HCT116 (cell line): ENCODE data around the gene RBL1.

Experiments used
- ATF3 ChIP-seq: IDR thresholded peaks from 2 replicates; pipeline ENCODE4 v1.6.1; 2012
- CTCF ChIP-seq, 3 experiments: fragments of 200-600 bp in 1 of 3; sonication (generic) in 1 of 3; IDR thresholded peaks in 2 of 3; conservative IDR thresholded peaks in 1 of 3; 2 replicates each; pipeline ENCODE4 v1.5.1; 2012 to 2017; ENCODE audit warnings: low read depth in 2 of 3, low read length in 2 of 3, antibody characterized with exemption in 1 of 3, borderline replicate concordance in 1 of 3, control low read depth in 1 of 3, mild to moderate bottlenecking in 1 of 3, mixed read lengths in 1 of 3, mixed run types in 1 of 3, moderate library complexity in 1 of 3; ENCODE audit not compliant: insufficient read depth in 1 of 3
- ELF1 ChIP-seq: IDR thresholded peaks from 2 replicates; pipeline ENCODE4 v1.6.1; 2012; ENCODE audit warnings: low read depth, borderline replicate concordance
- EZH2 ChIP-seq: fragments of 200-600 bp; sonication (generic); IDR thresholded peaks from 2 replicates; pipeline ENCODE4 v1.6.1; 2017; ENCODE audit warnings: antibody characterized with exemption, mixed run types
- JUND ChIP-seq: IDR thresholded peaks from 2 replicates; pipeline ENCODE4 v1.6.1; 2012
- MAX ChIP-seq: IDR thresholded peaks from 2 replicates; pipeline ENCODE4 v1.6.1; 2012
- POLR2A ChIP-seq: IDR thresholded peaks from 2 replicates; pipeline ENCODE4 v1.7.0; 2011; ENCODE audit warnings: borderline replicate concordance; ENCODE audit not compliant: insufficient read depth, insufficient read length; ENCODE audit errors: extremely low read depth
- POLR2AphosphoS5 ChIP-seq: IDR thresholded peaks from 2 replicates; pipeline ENCODE4 v1.6.1; 2011; ENCODE audit warnings: mild to moderate bottlenecking, low read depth, low read length, moderate library complexity
- RAD21 ChIP-seq: IDR thresholded peaks from 2 replicates; pipeline ENCODE4 v1.6.1; 2012; ENCODE audit warnings: low read depth, mild to moderate bottlenecking
- SIN3A ChIP-seq: IDR thresholded peaks from 2 replicates; pipeline ENCODE4 v1.6.1; 2012; ENCODE audit warnings: low read depth
- SRF ChIP-seq: IDR thresholded peaks from 2 replicates; pipeline ENCODE4 v1.6.1; 2012; ENCODE audit warnings: low read depth
- TCF7L2 ChIP-seq: IDR thresholded peaks from 2 replicates; pipeline ENCODE4 v1.7.0; 2011; ENCODE audit warnings: borderline replicate concordance, inconsistent platforms; ENCODE audit not compliant: insufficient read depth, insufficient read length; ENCODE audit errors: extremely low read depth
- ZNF274 ChIP-seq: fragments of 200-500 bp; sonication (Bioruptor generic); IDR thresholded peaks from 2 replicates; pipeline ENCODE4 v1.6.1; 2014; ENCODE audit warnings: mild to moderate bottlenecking, low read depth, low read length, inconsistent platforms
- TF ChIP-seq, protein P1 (sequence below): IDR thresholded peaks from 2 replicates; pipeline ENCODE4 v1.6.1; 2012; ENCODE audit warnings: low read depth

GRCh38 chr20:36957875-36958667 is 137.7 kb downstream of the RBL1 start:
- TF ChIP-seq EZH2 = no peak
- TF ChIP-seq CTCF (IDR thresholded peaks at IDR 0.05 in 2 of 3, conservative IDR thresholded peaks at IDR 0.05 in 1 of 3; ENCODE audit: borderline replicate concordance in 1 of 3, insufficient read depth in 1 of 3, low read depth in 2 of 3, low read length in 2 of 3) = no peak
- TF ChIP-seq ELF1 = no peak
- TF ChIP-seq RAD21 = no peak
- TF ChIP-seq POLR2AphosphoS5 = no peak
- no peak for TF ChIP-seq POLR2A
- no peak for TF ChIP-seq ZNF274
- TF ChIP-seq JUND = no peak
- no peak for TF ChIP-seq SRF
- TF ChIP-seq MAX = no peak
- TF ChIP-seq ATF3 = no peak
- TF ChIP-seq, protein P1, sequence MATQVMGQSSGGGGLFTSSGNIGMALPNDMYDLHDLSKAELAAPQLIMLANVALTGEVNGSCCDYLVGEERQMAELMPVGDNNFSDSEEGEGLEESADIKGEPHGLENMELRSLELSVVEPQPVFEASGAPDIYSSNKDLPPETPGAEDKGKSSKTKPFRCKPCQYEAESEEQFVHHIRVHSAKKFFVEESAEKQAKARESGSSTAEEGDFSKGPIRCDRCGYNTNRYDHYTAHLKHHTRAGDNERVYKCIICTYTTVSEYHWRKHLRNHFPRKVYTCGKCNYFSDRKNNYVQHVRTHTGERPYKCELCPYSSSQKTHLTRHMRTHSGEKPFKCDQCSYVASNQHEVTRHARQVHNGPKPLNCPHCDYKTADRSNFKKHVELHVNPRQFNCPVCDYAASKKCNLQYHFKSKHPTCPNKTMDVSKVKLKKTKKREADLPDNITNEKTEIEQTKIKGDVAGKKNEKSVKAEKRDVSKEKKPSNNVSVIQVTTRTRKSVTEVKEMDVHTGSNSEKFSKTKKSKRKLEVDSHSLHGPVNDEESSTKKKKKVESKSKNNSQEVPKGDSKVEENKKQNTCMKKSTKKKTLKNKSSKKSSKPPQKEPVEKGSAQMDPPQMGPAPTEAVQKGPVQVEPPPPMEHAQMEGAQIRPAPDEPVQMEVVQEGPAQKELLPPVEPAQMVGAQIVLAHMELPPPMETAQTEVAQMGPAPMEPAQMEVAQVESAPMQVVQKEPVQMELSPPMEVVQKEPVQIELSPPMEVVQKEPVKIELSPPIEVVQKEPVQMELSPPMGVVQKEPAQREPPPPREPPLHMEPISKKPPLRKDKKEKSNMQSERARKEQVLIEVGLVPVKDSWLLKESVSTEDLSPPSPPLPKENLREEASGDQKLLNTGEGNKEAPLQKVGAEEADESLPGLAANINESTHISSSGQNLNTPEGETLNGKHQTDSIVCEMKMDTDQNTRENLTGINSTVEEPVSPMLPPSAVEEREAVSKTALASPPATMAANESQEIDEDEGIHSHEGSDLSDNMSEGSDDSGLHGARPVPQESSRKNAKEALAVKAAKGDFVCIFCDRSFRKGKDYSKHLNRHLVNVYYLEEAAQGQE = no peak
- TF ChIP-seq TCF7L2 = no peak
- no peak for TF ChIP-seq SIN3A
